Measurements from ENCODE around the gene P3R3URF.

GRCh38 chr1:46137916-46138315, 38.4 kb downstream of the P3R3URF start:
- no peak for TF ChIP-seq POLR2A (IDR thresholded peaks at IDR 0.05; ENCODE audit: low read depth, low read length)
- TF ChIP-seq, protein P1, sequence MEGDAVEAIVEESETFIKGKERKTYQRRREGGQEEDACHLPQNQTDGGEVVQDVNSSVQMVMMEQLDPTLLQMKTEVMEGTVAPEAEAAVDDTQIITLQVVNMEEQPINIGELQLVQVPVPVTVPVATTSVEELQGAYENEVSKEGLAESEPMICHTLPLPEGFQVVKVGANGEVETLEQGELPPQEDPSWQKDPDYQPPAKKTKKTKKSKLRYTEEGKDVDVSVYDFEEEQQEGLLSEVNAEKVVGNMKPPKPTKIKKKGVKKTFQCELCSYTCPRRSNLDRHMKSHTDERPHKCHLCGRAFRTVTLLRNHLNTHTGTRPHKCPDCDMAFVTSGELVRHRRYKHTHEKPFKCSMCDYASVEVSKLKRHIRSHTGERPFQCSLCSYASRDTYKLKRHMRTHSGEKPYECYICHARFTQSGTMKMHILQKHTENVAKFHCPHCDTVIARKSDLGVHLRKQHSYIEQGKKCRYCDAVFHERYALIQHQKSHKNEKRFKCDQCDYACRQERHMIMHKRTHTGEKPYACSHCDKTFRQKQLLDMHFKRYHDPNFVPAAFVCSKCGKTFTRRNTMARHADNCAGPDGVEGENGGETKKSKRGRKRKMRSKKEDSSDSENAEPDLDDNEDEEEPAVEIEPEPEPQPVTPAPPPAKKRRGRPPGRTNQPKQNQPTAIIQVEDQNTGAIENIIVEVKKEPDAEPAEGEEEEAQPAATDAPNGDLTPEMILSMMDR (IDR thresholded peaks at IDR 0.05; ENCODE audit: extremely low read depth in 1 of 2, insufficient read depth in 1 of 2, low read depth in 1 of 2, low read length in 2 of 2): no peak
- TF ChIP-seq POLR2AphosphoS5 (IDR thresholded peaks at IDR 0.05; ENCODE audit: insufficient read depth, low read depth, low read length): no peak
- TF ChIP-seq MYC (IDR thresholded peaks at IDR 0.05; ENCODE audit: low read depth, low read length): no peak
